Activated gamma-delta T cell (primary cell): ENCODE results near the gene IFT74.

Source experiments
- DNase-seq: peaks from one replicate; lab custom pipeline; 2025; lab: John Stamatoyannopoulos, UW

Gene IFT74

DNA sequence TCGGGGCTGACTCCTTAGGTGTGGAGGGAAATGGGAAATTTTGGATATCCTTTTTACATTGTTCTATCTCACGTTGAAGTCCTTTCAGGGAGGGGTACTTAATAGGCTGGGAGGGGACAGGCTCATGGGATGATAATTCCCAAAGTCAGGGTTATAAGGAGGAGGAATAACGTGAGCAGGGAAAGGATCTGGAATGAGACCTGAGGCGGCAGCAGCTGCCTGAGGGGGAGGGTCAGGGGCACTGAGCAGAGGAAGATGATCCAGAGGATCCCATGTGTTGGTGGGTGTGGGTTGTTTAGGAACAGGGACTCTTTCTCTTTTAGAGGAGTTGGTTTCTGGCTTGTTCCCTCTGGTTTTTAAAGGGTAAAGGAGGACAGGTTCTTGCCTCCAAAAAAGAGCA, 18.7 kb downstream of the IFT74 start:
- no peak for DNase-seq

DNA sequence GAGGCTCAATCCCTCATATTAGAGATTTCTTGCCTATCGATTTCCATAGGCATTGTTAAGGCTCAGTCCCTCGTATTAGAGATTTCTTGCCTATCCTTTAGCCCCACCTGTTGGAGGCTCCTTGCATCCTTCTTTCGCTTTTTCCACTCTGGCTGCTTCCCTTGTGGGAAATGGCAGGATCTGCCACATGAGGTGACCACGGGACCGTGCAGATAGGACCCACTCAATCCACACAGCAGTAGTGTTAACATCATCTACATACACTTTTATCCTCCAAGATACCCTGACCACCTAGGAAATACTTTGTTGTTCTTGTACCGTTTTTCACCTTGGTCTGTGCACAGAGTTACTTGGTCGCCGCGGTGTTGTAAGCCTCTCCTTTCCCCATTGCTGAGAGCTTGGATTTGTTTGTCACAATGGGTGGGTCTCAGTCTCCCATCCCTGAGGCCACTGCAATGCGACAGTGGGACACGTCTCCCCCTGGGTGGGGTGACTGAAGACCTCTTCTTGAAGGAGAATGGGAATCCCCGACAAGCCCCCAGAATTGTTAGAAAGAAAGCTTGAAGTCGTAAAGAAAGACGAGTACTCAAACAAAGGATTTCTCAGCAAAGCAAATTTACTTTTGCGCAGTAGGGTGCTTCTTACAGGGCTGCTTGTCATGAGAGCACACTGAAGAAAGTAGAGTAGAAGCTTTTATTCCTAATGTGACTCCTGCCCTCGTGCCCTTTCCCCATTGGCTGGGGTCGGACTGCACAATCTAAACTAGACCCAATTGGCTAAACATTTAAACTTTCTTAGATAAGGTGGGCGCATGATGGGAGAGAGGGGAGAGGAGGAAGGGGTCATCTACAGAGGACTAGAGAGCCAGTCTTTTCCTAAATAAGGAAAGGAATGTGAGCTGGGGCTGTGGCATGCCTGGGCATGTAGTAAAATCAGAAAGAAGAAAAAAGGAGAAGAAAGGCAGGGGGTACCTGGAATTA, 19.8 kb downstream of the IFT74 start:
- DNase-seq = no peak

GRCh38 chr9:26983340-26983739, 27.1 kb downstream of the IFT74 start:
- DNase-seq = no peak

- no peak for DNase-seq
Observed at GRCh38 chr9:26995810-26996209, 39.6 kb downstream of the IFT74 start.

- no peak for DNase-seq
Observed at GRCh38 chr9:27003426-27004077, 47.3 kb downstream of the IFT74 start.

DNA sequence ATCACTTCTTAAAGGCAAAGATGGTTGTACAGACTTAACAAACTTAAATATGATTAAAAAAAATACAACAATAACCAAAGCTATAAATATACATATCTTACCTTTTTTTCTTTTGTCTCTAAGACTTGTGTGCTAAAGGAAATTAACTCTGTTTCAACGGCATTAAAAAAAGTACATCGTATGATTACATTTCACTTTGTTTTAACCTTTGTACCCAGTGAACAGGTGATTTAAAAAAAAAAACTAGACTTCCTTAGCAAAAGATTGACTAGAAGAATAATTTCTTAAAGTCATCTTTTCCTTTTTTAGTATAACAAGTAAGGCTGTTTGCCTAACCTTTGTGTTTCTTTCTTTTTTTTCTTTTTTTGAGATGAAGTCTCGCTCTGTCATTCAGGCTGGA, 49.3 kb downstream of the IFT74 start, which contains the start of gene LRRC19:
LRRC19 (minus strand) TSS at position 182 of the 400 bp plus-strand sequence. CDS start 5,978 bp downstream, outside the sequence.
- no peak for DNase-seq

DNA sequence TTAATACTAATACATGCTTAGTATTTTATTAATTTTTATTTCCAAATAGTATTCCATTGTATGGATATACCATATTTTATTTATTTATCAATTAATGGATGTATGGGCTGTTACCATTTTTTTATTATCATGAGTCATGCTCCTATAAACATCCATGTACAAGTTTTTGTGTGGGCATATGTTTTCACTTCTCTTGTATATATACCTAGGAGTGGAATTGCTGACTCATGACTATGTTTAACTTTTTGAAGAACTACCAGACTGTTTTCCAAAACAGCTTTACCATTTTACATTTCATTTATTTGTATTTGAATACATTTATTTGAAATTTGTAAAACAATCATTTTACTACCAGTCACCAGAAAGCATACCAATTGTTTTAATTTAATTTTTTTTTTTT, 63.4 kb downstream of the IFT74 start:
- no peak for DNase-seq

DNA sequence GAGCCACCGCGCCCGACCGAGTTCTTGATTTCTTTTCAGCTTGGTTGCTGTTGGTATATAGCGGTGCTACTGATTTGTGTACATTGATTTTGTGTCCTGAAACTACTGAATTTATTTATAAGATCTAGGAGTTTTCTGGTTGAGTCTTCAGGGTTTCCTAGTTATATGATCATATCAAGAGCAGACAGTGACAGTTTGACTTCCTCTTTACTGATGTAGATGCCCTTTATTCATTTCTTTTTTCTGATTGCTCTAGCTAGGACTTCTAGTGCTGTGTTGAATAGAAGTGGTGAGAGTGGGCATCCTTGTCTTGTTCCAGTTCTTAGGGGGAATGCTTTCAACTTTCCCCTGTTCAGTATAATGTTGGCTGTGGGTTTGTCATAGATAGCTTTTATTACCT, 66.7 kb downstream of the IFT74 start:
- DNase-seq = no peak

- no peak for DNase-seq
Observed at GRCh38 chr9:27029186-27029585, 73.0 kb downstream of the IFT74 start.

DNA sequence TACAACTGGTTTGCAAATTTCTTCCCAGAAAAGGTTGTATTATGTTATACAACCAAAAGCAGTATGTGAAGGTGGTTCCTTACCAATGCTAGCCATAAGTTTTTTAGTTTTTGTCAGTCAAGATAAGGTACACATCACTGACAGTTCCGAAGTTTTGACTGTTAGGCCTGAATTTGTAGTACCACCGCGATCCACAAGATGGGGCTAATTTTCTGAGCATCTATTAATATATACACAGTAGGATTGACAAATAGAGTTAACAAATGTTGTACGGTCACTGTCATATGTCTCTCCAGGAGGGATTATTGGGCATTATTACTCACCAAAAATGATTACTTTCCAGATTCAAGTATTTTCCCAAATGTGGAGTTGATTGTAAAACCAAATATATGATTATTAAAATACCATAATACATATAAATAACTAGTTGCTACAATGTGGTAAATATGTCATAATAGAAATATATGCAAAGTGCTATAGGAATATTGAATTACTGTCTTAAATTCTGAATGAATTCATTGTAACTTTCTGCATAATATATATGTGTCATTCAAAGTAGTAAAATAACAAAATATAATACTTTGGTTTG, 77.7 kb downstream of the IFT74 start:
- DNase-seq = no peak

DNA sequence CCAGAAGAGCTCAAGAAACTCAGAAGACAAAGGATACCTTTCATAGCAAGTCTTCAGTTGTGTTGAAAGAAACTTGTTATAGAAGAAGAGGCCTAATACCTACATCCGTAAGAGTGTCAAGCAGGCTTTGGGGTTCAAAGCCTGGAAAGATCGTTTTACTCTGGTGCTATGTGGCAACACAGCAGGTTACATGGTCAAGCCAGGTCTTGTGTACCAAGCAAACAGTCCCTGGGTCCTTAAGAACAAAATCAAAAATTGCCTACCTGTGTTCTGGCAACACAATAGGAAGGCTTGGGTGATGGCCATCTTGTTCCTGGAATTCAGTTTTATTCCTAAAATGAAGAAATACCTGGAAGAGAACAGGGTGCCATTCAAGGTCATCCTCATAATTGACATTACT, 81.3 kb downstream of the IFT74 start:
- DNase-seq = no peak

- DNase-seq = no peak
Observed at GRCh38 chr9:27041746-27042145, 85.5 kb downstream of the IFT74 start.

- no peak for DNase-seq
Observed at GRCh38 chr9:27042476-27042875, 86.3 kb downstream of the IFT74 start.

- DNase-seq = no peak
Observed at GRCh38 chr9:27043176-27043575, 87.0 kb downstream of the IFT74 start.

DNA sequence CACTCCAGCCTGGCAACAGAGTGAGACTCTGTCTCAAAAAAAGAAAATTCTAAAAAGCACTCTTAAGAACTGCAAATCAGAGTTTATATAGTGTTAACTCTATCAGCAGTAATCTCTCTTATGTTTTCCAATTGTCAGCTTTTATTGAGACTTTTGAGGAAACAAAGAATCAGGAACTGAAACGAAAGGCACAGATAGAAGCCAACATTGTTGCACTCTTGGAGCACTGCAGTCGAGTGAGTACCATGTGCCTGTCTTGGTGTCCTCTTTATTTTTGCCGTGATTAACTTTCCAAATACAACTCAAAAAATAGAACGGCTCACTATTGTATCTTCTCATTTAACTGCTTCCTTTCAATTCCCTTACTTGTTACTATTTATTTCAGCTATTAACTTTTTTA, 90.9 kb downstream of the IFT74 start:
- no peak for DNase-seq

GRCh38 chr9:27053369-27054022, 97.3 kb downstream of the IFT74 start:
- DNase-seq = no peak

DNA sequence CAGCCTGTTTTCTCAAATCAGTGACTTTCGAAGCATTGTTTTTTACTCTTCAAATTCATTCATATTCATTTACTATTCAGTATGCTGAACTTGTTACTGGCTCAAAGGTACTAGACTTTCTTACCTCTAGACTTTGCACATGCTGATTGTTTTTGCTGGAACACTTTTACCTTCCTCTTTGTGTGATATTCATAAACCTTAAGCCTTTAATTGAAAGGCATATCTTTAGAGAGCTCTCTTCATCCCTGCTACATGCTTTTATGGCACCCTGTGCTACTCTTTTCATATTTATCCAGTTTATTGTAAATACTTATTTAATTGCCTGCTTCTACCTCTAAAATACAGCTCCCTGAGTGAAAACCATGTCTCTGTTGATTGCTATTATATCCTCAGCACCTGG, 97.9 kb downstream of the IFT74 start:
- no peak for DNase-seq

DNA sequence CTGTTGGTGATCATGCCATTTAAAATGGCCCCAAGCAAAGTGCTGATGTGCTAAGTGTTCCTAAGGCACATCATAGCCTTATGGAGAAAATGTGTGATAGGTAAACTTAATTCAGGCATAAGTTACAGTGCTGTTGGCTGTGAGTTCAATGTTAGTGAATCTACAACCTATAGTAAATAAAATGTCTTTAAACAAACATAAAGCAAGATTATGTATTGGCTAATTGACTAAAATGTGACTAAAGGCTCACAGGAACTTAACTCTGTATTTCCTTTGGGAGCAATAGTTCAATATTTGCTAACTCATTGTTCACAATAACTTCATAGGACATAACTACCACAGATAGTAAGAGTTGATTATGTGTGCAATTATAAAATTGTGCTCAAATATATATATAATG, 98.6 kb downstream of the IFT74 start:
- no peak for DNase-seq

- no peak for DNase-seq
Observed at GRCh38 chr9:27059412-27059811, 103.2 kb downstream of the IFT74 start.

- DNase-seq = no peak
Observed at GRCh38 chr9:27059907-27060306, 103.7 kb downstream of the IFT74 start.

DNA sequence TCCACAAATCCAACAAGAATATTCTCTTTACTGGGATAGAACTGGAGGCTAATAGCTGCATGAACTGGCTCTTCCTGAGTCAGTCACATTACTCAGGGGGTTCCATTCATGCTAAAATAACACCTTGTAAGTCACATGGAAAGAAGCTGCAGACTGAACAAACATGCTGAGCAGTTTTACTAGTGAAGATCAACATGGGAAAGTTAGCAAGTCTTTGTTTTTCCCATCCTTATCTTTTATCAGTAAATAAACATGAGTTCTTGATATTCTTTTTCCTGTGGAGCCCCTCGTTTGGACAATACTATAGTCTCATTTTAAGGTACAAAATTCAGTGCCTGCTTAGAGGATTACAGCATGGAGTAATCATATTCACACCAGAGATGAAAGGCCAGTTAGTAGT, 109.1 kb downstream of the IFT74 start:
- DNase-seq = no peak
